ENCODE results near the gene VSIG10L2. TPM values are rescaled to one million over a fixed set of nuclear protein-coding genes. Genes with fewer than 3 reads are reported as not detected.

VSIG10L2 gene
- not detected in 5 replicates for total RNA-seq (2022; extraction: Qiagen RNA extraction)

DNA sequence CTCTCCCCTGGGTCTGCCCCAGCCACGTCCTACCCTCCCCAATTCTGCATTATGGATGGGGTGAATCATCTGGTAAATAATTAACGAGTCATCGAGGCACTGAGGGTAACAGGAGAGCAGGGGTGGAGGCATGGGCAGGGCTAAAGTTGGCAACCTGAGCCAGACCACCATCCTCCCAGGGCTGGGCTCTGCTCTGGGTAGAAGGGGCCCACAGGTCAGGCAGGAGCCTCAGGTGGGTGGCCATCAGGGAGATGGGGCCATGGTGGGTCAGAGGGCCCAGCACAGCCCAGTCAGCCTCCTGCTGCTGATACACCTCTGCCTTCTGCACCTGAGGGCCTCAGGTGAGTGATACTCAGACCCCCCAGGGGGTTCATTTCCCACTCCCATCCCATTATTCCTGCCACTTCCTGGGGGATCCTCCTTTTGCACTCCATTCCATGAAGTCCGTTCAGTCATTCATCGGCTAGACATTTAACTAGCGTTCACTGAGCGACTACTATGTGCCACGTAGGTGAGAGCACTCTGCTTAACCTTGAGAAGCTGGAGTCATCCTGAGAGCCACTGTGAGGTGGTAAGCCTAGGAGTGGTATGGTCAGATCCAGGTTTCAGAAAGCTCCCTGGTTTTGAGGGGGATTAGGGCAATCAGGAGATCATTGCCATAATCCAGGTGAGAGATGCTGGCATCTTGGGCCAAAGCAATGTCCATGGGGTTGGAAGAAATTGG is at the start of gene VSIG10L2:
Gene VSIG10L2, plus strand, starts transcription at position 248 of the 724 bp plus-strand sequence. Its CDS starts 12 bp downstream, at position 260.

DNA sequence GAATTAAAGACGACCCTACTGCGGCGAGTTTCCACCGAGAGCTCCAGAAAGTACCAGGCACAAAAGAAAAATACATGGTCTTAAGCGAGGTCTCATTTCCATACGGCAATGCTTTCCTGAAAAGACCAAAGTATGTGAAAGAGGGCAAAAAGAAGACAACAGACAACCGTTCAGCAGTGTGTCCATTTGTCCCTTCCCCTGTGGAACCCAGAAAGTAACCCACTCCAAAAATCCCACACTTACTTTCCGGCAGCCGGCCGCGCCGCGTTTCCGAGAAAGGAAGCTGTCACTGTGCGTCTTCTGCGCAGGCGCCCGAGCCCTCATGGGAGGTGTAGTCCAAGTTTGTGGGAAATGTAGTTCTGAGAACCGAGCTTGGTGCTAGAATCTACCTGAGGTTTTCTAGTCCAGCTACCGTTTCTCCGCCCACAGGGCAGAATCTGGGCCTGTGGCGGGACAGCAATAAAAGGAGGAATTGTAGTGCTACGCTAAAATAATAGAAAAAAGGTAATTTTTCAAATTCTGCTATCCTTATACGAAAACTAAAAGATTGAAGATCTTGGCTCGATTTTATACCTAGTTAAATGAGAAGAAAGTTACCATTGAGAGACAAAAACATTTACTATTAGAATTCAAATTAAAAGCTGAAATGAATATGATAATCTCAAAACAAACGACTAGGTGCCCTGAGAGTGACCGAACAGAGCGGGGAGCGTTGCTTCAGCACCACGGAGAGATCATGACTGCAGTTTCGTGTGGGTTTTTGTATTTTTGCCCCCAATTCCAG is 42.7 kb upstream of the VSIG10L2 start, which contains the start of gene PUS3:
Gene PUS3, minus strand, starts transcription at position 280 of the 784 bp plus-strand sequence. CDS start 6,922 bp downstream, outside the sequence.

DNA sequence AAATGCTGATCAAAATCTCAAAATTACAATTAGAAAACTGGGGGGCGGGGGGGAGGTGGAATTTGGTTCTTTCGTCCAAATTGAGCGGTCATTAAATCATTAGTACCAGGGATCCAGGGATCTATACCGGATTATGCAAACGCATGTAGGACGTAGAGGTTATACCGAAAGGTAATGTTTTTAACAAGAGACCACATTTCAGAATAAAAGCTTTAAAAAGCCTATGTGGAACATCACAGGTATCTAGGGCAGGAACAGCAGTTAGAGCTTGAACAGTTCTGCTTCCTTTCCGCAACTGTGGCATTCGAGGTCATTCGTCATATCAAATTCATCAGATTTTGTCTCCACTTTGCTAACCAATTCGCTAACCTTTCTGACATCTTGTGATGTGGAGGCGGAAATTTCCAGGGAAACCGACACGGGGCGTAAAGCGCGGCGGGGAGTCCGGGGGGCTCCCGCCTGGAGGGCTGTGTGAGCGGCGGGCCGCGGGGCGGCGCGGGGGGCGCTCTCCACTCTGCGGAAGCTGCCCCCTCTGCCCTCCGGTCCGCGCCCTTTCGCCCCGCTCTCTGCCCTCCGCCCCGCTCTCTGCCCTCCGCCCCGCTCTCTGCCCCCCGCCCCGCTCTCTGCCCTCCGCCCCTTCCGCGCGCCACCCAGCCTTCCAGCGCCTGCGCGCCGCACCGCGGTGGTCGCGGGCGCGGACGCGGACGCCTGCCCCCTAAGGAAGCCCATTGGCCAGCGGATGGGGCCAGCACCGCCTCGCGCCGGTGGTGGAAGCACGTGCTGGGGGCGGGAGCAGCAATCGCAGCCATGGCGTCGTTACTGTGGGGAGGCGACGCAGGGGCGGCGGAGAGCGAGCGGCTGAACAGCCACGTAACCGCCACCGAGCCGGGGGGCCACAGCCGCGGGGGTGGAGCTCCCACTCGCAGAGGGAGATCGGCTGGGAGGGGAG is 41.9 kb upstream of the VSIG10L2 start, which contains the start of gene DDX25:
Gene DDX25, plus strand, starts transcription at position 798 of the 949 bp plus-strand sequence. Its CDS starts 10 bp downstream, at position 808.

Other genes with a start within 250 kb of the VSIG10L2 start
- gene PATE1, start 199.8 kb upstream of the VSIG10L2 start, total RNA-seq (2022; extraction: Qiagen RNA extraction), result not detected in 5 replicates
- not detected in 5 replicates for gene PATE2, start 167.2 kb upstream of the VSIG10L2 start, total RNA-seq (2022; extraction: Qiagen RNA extraction)
- not detected in 5 replicates for gene PATE3, start 157.9 kb upstream of the VSIG10L2 start, total RNA-seq (2022; extraction: Qiagen RNA extraction)
- not detected in 5 replicates for gene PATE4, start 112.7 kb upstream of the VSIG10L2 start, total RNA-seq (2022; extraction: Qiagen RNA extraction)
- 14.3 to 15.6 TPM (median 14.4 TPM) in 5 replicates for gene HYLS1, start 58.4 kb upstream of the VSIG10L2 start, total RNA-seq (2022; extraction: Qiagen RNA extraction)
- 5.5 to 10.6 TPM (median 6.7 TPM) in 5 replicates for gene PUS3, start 42.8 kb upstream of the VSIG10L2 start, total RNA-seq (2022; extraction: Qiagen RNA extraction)
- gene DDX25, start 41.5 kb upstream of the VSIG10L2 start, total RNA-seq (2022; extraction: Qiagen RNA extraction), result 0.09 TPM in 1 of 5 replicates, not detected in the others
- gene CDON, start 116.8 kb downstream of the VSIG10L2 start, total RNA-seq (2022; extraction: Qiagen RNA extraction), result 2.0 to 3.2 TPM (median 2.3 TPM) in 5 replicates

Data from A549 treated with CORT108297 at 1 μM for 4 hours (cell line).